CD4-positive, alpha-beta T cell (primary cell): ENCODE results near the gene MBOAT7. TPM values are rescaled to one million over a fixed set of nuclear protein-coding genes. Genes with fewer than 3 reads are reported as not detected.

Experiments
- ATAC-seq: fragments of 200-7000 bp; cut with Tn5 transposase; one replicate; pipeline ENCODE4 v1.10.0; 2022; ENCODE audit warnings: mild to moderate bottlenecking; ENCODE audit not compliant: poor library complexity
- CTCF ChIA-PET: fragments of 350-600 bp; sonication (Branson Sonifier 250); formaldehyde crosslinking; loops from one replicate; lab custom pipeline; 2021; ENCODE audit warnings: antibody characterized with exemption, inconsistent platforms; lab: Charles Lee
- POLR2A ChIA-PET: fragments of 350-600 bp; sonication (Branson Sonifier 250); formaldehyde crosslinking; loops from one replicate; lab custom pipeline; 2021; ENCODE audit warnings: antibody characterized with exemption, inconsistent platforms; lab: Charles Lee
- DNase-seq, 14 experiments: peaks; one replicate each; pipeline ENCODE4 v3.0.0-alpha.2; 2013 to 2020; ENCODE audit warnings: mixed read lengths in 2 of 14
- H3K27ac ChIP-seq, 2 donors: one replicate each; pipeline versions ENCODE4 v1.5.1 to v1.7.0; 2013; ENCODE audit warnings: low read length in 2 of 2, low read depth in 1 of 2, mild to moderate bottlenecking in 1 of 2
- H3K27me3 ChIP-seq, 2 experiments: 1 replicate in 1 of 2; 2 replicates in 1 of 2; pipeline versions ENCODE4 v1.6.1 to v1.7.0; 2013; ENCODE audit warnings: low read length in 2 of 2, control low read depth in 1 of 2, mild to moderate bottlenecking in 1 of 2, moderate library complexity in 1 of 2; ENCODE audit not compliant: insufficient read depth in 2 of 2, control insufficient read depth in 1 of 2
- H3K36me3 ChIP-seq: one replicate; pipeline ENCODE4 v1.6.1; 2013; ENCODE audit warnings: low read length, control low read depth; ENCODE audit not compliant: insufficient read depth
- H3K4me1 ChIP-seq: one replicate; pipeline ENCODE4 v1.6.1; 2013; ENCODE audit warnings: low read length, control low read depth; ENCODE audit not compliant: insufficient read depth
- H3K4me3 ChIP-seq: one replicate; pipeline ENCODE4 v1.5.1; 2013; ENCODE audit warnings: mild to moderate bottlenecking, low read length, moderate library complexity
- H3K9me3 ChIP-seq, 2 experiments: 1 replicate in 1 of 2; 2 replicates in 1 of 2; pipeline versions ENCODE4 v1.6.1 to v1.7.0; 2013; ENCODE audit warnings: low read length in 2 of 2, mild to moderate bottlenecking in 2 of 2, control low read depth in 1 of 2, moderate library complexity in 1 of 2; ENCODE audit not compliant: control insufficient read depth in 1 of 2, insufficient read depth in 1 of 2
- H3K27ac Mint-ChIP-seq: one replicate; pipeline ENCODE4 v1.8.0; 2020; ENCODE audit warnings: mixed read lengths
- H3K27me3 Mint-ChIP-seq: one replicate; pipeline ENCODE4 v1.8.0; 2021; ENCODE audit warnings: mixed read lengths
- H3K36me3 Mint-ChIP-seq: one replicate; pipeline ENCODE4 v1.8.0; 2021; ENCODE audit warnings: low read depth, mixed read lengths
- H3K4me1 Mint-ChIP-seq: one replicate; pipeline ENCODE4 v1.8.0; 2021; ENCODE audit warnings: low read depth, mixed read lengths
- H3K4me3 Mint-ChIP-seq: one replicate; pipeline ENCODE4 v1.8.0; 2020; ENCODE audit warnings: mild to moderate bottlenecking, mixed read lengths
- H3K9me3 Mint-ChIP-seq: one replicate; pipeline ENCODE4 v1.8.0; 2020; ENCODE audit warnings: mixed read lengths
- intact Hi-C, 2 experiments: fragments of 100-400 bp; cut with DNase I in 1 of 2; cut with micrococcal nuclease in 1 of 2; formaldehyde crosslinking; loops; one replicate each; pipeline versions ENCODE4 v1.15.1 to v1.9.0; 2023 to 2025; cut with DNase I, micrococcal nuclease
- total RNA-seq, 174 experiments: library from RNA in 2 of 174; stranded (reverse) in 2 of 174; gene quantifications; one replicate each; pipeline ENCODE4 v1.2.3 and lab custom pipeline; 2021 to 2026
- TF ChIP-seq, protein P1 (sequence below): fragments of 200-600 bp; IDR thresholded peaks from one replicate; pipeline ENCODE4 v1.8.0; 2022; ENCODE audit warnings: antibody characterized with exemption, mild to moderate bottlenecking

MBOAT7 gene
- total RNA-seq, 2 experiments from 2014 or later: 13.7 to 18.0 TPM

DNA sequence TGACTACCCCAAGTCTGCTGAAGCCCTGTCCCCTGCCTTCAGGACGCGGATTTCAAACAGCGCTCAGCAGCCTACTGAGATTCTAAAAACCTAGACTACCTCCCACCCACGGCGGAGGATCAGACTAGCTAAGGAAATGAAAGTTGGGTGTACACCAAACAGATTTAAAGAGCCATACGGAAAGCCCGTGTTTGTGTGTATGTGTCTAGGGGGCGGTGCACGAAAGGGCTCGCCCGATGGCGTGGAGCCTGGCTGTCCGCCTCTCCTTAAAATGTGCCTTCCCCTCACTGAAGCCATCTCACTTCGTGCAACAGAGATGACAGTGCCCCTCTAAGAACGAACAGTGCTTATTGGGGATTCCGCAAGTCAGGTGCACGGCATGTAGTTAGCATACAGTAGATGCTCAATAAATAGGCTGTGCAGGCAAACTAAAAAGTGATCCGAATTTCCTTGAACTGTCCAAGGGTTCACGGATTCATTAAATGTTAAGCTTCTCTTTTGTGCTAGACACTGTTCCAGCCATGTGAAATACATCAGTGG is 30.5 kb downstream of the MBOAT7 start:
- ChIA-PET POLR2A (interaction anchor here (0.5 to 7.7 kb wide), 14 partner anchors 8 to 1487 kb away, joined by 3 to 144 read pairs (median 7); partner anchors contain the start of genes CNOT3, LENG8, MBOAT7 and PRPF31), CTCF (interaction anchor here (1.2 to 2.3 kb wide), 5 partner anchors 10 to 43 kb away, joined by 3 to 15 read pairs (median 5); partner anchors contain the start of genes CNOT3, MBOAT7, PRPF31 and TFPT)
- Histone ChIP-seq H3K27me3 (no peaks in the 10 kb centered on the region), H3K4me1 (peaks cover 82% of the 10 kb centered on the region), H3K4me3 (peak overlapping the region; percentile 90), H3K27ac (peak overlapping the region; percentile 77 to 92), H3K9me3 (no peaks in the 10 kb centered on the region), H3K36me3 (peaks cover 47% of the 10 kb centered on the region)
- ATAC-seq (no peak), DNase-seq (peak in 5 of 14 experiments; percentile 18 to 59 (median 24))
- peaks cover 55% of the 10 kb centered on the region for H3K36me3 Mint-ChIP-seq
- peak overlapping the region; percentile 98 for H3K4me3 Mint-ChIP-seq
- H3K9me3 Mint-ChIP-seq: no peaks in the 10 kb centered on the region
- peaks cover 56% of the 10 kb centered on the region for H3K4me1 Mint-ChIP-seq
- H3K27ac Mint-ChIP-seq: peak overlapping the region; percentile 94
- intact Hi-C loops: loop anchor here (1.0 to 2.0 kb wide), 4 partner anchors 22 to 44 kb away; partner anchors contain the start of genes CNOT3 (in 1 of the 2), PRPF31 (in 1 of the 2), RPS9 (in 1 of the 2) and TFPT (in 1 of the 2)
- TF ChIP-seq, protein P1, sequence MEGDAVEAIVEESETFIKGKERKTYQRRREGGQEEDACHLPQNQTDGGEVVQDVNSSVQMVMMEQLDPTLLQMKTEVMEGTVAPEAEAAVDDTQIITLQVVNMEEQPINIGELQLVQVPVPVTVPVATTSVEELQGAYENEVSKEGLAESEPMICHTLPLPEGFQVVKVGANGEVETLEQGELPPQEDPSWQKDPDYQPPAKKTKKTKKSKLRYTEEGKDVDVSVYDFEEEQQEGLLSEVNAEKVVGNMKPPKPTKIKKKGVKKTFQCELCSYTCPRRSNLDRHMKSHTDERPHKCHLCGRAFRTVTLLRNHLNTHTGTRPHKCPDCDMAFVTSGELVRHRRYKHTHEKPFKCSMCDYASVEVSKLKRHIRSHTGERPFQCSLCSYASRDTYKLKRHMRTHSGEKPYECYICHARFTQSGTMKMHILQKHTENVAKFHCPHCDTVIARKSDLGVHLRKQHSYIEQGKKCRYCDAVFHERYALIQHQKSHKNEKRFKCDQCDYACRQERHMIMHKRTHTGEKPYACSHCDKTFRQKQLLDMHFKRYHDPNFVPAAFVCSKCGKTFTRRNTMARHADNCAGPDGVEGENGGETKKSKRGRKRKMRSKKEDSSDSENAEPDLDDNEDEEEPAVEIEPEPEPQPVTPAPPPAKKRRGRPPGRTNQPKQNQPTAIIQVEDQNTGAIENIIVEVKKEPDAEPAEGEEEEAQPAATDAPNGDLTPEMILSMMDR: no peak
- H3K27me3 Mint-ChIP-seq: no peaks in the 10 kb centered on the region

DNA sequence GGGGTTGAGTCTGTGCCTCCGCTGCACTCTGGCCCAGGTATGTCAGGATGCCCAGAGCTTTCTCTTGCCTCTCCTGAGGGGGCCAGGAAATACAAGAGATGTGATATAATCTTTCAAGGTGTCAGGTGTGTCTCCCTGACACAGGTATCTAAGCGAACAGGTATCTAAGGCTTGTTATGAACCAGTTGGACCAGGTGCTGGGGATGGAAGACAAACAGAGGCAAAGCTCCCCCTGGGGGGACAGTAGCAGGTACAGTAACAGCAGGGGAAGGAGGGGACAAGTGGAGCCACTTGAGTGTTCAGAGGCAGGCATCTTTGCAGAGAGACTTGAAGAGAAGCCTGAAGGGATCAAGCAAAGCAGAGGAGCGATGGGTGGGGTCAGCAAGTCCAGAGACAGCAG is 32.4 kb downstream of the MBOAT7 start:
- Histone ChIP-seq H3K27me3 (no peaks in the 10 kb centered on the region), H3K36me3 (peaks cover 65% of the 10 kb centered on the region), H3K4me3 (no peak overlapping the region), H3K27ac (peak overlapping the region in 1 of 2 donors; percentile 1), H3K4me1 (peaks cover 73% of the 10 kb centered on the region), H3K9me3 (no peaks in the 10 kb centered on the region)
- intact Hi-C loops: loop anchor here in 1 of 2 experiments (1.0 kb wide), 1 partner anchor 18 kb away; no protein-coding TSS in a partner anchor
- H3K36me3 Mint-ChIP-seq: peaks cover 72% of the 10 kb centered on the region
- H3K9me3 Mint-ChIP-seq: no peaks in the 10 kb centered on the region
- peak overlapping the region; percentile 75 for H3K4me3 Mint-ChIP-seq
- H3K27me3 Mint-ChIP-seq: no peaks in the 10 kb centered on the region
- CTCF ChIA-PET: no interaction called here
- peaks cover 53% of the 10 kb centered on the region for H3K4me1 Mint-ChIP-seq
- TF ChIP-seq, protein P1: no peak
- H3K27ac Mint-ChIP-seq: peak overlapping the region; percentile 64
- POLR2A ChIA-PET: interaction anchor here (5.3 to 7.7 kb wide), 2 partner anchors 19 to 33 kb away, joined by 104 to 144 read pairs; partner anchors contain the start of genes CNOT3, MBOAT7 and TSEN34
- no peak for DNase-seq
- ATAC-seq: no peak

DNA sequence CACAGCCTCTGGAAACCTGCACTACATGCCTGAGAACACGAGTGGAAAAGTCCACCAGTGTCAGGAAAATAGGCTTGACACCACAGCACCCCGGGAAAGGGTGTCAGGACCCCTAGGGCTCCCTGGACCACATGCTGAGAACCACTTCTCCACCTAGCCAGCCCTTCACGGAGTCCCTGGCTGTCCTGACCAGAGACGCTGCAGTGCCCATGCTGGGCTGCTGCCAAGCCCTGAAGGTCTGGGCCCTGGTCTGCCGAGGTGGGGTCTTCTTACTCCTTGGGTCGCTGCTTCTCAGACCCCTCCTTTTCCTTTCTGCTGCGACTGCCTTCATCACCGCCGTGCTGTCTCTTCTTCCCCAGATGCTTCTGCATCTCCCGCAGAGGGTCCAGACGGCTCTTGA is 32.9 kb downstream of the MBOAT7 start:
- H3K9me3 Mint-ChIP-seq: no peaks in the 10 kb centered on the region
- Histone ChIP-seq H3K27ac (peak overlapping the region in 1 of 2 donors; percentile 1), H3K27me3 (no peaks in the 10 kb centered on the region), H3K4me1 (peaks cover 69% of the 10 kb centered on the region), H3K9me3 (no peaks in the 10 kb centered on the region), H3K4me3 (no peak overlapping the region), H3K36me3 (peaks cover 70% of the 10 kb centered on the region)
- peaks cover 53% of the 10 kb centered on the region for H3K4me1 Mint-ChIP-seq
- ChIA-PET CTCF (no interaction called here), POLR2A (interaction anchor here (2.0 to 7.7 kb wide), 3 partner anchors 18 to 41 kb away, joined by 6 to 144 read pairs (median 104); partner anchors contain the start of genes CNOT3, MBOAT7, PRPF31 and TFPT)
- TF ChIP-seq, protein P1: no peak
- H3K36me3 Mint-ChIP-seq: peaks cover 77% of the 10 kb centered on the region
- peak overlapping the region; percentile 64 for H3K27ac Mint-ChIP-seq
- H3K4me3 Mint-ChIP-seq: peak overlapping the region; percentile 75
- no peaks in the 10 kb centered on the region for H3K27me3 Mint-ChIP-seq
- intact Hi-C loops: no loop called here
- no peak for ATAC-seq
- no peak for DNase-seq
